ENCODE data around the gene ZNRF1. TPM values are rescaled to one million over a fixed set of nuclear protein-coding genes. Genes with fewer than 3 reads are reported as not detected.

The ZNRF1 gene
- total RNA-seq, 1 experiment from 2014 or later: 55.1 TPM

GRCh38 chr16:75138636-75139035, 139.8 kb downstream of the ZNRF1 start:
- POLR2A ChIA-PET (ENCODE audit: low non-redundant PET): no interaction called here
- BruUV-seq (replicated peaks): no TSS peak

GRCh38 chr16:75139498-75139897, 140.7 kb downstream of the ZNRF1 start:
- POLR2A ChIA-PET (ENCODE audit: low non-redundant PET): no interaction called here
- CTCF ChIA-PET: no interaction called here

More at GRCh38 chr16:75138636-75139035, 139.8 kb downstream of the ZNRF1 start:
- Histone ChIP-seq H3K27ac (ENCODE audit: low read depth, low read length, poor library complexity, severe bottlenecking) (no peak overlapping the region), H3K9me3 (ENCODE audit: low read depth, low read length, poor library complexity, severe bottlenecking) (no peaks in the 10 kb centered on the region), H3K4me3 (ENCODE audit: low read depth, low read length, poor library complexity, severe bottlenecking) (peak overlapping the region; percentile 13), H3K4me1 (ENCODE audit: insufficient read depth, low read length, poor library complexity, severe bottlenecking) (peaks cover 10% of the 10 kb centered on the region), H3K36me3 (ENCODE audit: insufficient read depth, low read length, poor library complexity, severe bottlenecking) (no peaks in the 10 kb centered on the region), H3K27me3 (replicated peaks; ENCODE audit: insufficient read depth, low read depth, low read length, poor library complexity) (no peaks in the 10 kb centered on the region)
- intact Hi-C loops (cut with micrococcal nuclease; ENCODE audit: unreplicated experiment): no loop called here
- DNase-seq (ENCODE audit: low spot score): peak; percentile 89
- CTCF ChIA-PET: no interaction called here
- TF ChIP-seq EZH2 (IDR thresholded peaks at IDR 0.05; ENCODE audit: borderline replicate concordance, low read depth, low read length, poor library complexity, severe bottlenecking) (no peak), CTCF (conservative IDR thresholded peaks at IDR 0.05; ENCODE audit: low read depth, low read length) (no peak)

GRCh38 chr16:75143941-75144340, 145.1 kb downstream of the ZNRF1 start:
- POLR2A ChIA-PET (ENCODE audit: low non-redundant PET): no interaction called here
- no TSS peak for BruUV-seq (replicated peaks)
- H3K9me3 ChIP-seq (ENCODE audit: low read depth, low read length, poor library complexity, severe bottlenecking): no peaks in the 10 kb centered on the region
- CTCF ChIA-PET: no interaction called here
- H3K27me3 ChIP-seq (replicated peaks; ENCODE audit: insufficient read depth, low read depth, low read length, poor library complexity): no peaks in the 10 kb centered on the region
- H3K4me3 ChIP-seq (ENCODE audit: low read depth, low read length, poor library complexity, severe bottlenecking): no peak overlapping the region
- peaks cover 1% of the 10 kb centered on the region for H3K4me1 ChIP-seq (ENCODE audit: insufficient read depth, low read length, poor library complexity, severe bottlenecking)
- no peak overlapping the region for H3K27ac ChIP-seq (ENCODE audit: low read depth, low read length, poor library complexity, severe bottlenecking)
- intact Hi-C loops (cut with micrococcal nuclease; ENCODE audit: unreplicated experiment): no loop called here
- no peaks in the 10 kb centered on the region for H3K36me3 ChIP-seq (ENCODE audit: insufficient read depth, low read length, poor library complexity, severe bottlenecking)
- TF ChIP-seq EZH2 (IDR thresholded peaks at IDR 0.05; ENCODE audit: borderline replicate concordance, low read depth, low read length, poor library complexity, severe bottlenecking): no peak
- TF ChIP-seq CTCF (conservative IDR thresholded peaks at IDR 0.05; ENCODE audit: low read depth, low read length): no peak
- DNase-seq (ENCODE audit: low spot score): no peak

More at GRCh38 chr16:75139498-75139897, 140.7 kb downstream of the ZNRF1 start:
- H3K27ac ChIP-seq (ENCODE audit: low read depth, low read length, poor library complexity, severe bottlenecking): no peak overlapping the region
- H3K36me3 ChIP-seq (ENCODE audit: insufficient read depth, low read length, poor library complexity, severe bottlenecking): no peaks in the 10 kb centered on the region
- TF ChIP-seq CTCF (conservative IDR thresholded peaks at IDR 0.05; ENCODE audit: low read depth, low read length) (no peak), EZH2 (IDR thresholded peaks at IDR 0.05; ENCODE audit: borderline replicate concordance, low read depth, low read length, poor library complexity, severe bottlenecking) (no peak)
- no peak overlapping the region for H3K4me3 ChIP-seq (ENCODE audit: low read depth, low read length, poor library complexity, severe bottlenecking)
- no peak for DNase-seq (ENCODE audit: low spot score)
- H3K27me3 ChIP-seq (replicated peaks; ENCODE audit: insufficient read depth, low read depth, low read length, poor library complexity): no peaks in the 10 kb centered on the region
- intact Hi-C loops (cut with micrococcal nuclease; ENCODE audit: unreplicated experiment): no loop called here
- peaks cover 10% of the 10 kb centered on the region for H3K4me1 ChIP-seq (ENCODE audit: insufficient read depth, low read length, poor library complexity, severe bottlenecking)
- BruUV-seq (replicated peaks): no TSS peak
- no peaks in the 10 kb centered on the region for H3K9me3 ChIP-seq (ENCODE audit: low read depth, low read length, poor library complexity, severe bottlenecking)
